Hepatocyte (in vitro differentiated cells): ENCODE data around the gene ATP23. TPM values are rescaled to one million over a fixed set of nuclear protein-coding genes. Genes with fewer than 3 reads are reported as not detected.

Experiments used
- DNase-seq: peaks from one replicate; pipeline ENCODE4 v3.0.0-alpha.2; 2016; ENCODE audit warnings: low spot score
- H2AFZ ChIP-seq: fragments of 200-600 bp; sonication (generic); 2 replicates; pipeline ENCODE4 v1.6.0; 2016; ENCODE audit warnings: antibody characterized with exemption, mild to moderate bottlenecking
- H3K27ac ChIP-seq: fragments of 200-600 bp; sonication (generic); 2 replicates; pipeline ENCODE4 v1.5.1; 2016; ENCODE audit warnings: mild to moderate bottlenecking
- H3K27me3 ChIP-seq: fragments of 200-600 bp; sonication (generic); 2 replicates; pipeline ENCODE4 v1.6.1; 2016
- H3K36me3 ChIP-seq: fragments of 200-600 bp; sonication (generic); replicated peaks from 2 replicates; pipeline ENCODE4 v1.5.1; 2016; ENCODE audit warnings: low read depth; ENCODE audit not compliant: insufficient read depth
- H3K4me1 ChIP-seq: fragments of 200-600 bp; sonication (generic); 2 replicates; pipeline ENCODE4 v1.5.1; 2016; ENCODE audit warnings: mild to moderate bottlenecking, moderate library complexity; ENCODE audit not compliant: insufficient read depth
- H3K4me2 ChIP-seq: fragments of 200-600 bp; sonication (generic); 2 replicates; pipeline ENCODE4 v1.6.0; 2016
- H3K4me3 ChIP-seq: fragments of 200-600 bp; sonication (generic); 2 replicates; pipeline ENCODE4 v1.5.1; 2016; ENCODE audit warnings: mild to moderate bottlenecking
- H3K79me2 ChIP-seq: fragments of 200-600 bp; sonication (generic); 2 replicates; pipeline ENCODE4 v1.6.0; 2017; ENCODE audit warnings: mild to moderate bottlenecking
- H3K9me2 ChIP-seq: fragments of 200-600 bp; sonication (generic); replicated peaks from 2 replicates; pipeline ENCODE4 v1.6.0; 2017; ENCODE audit warnings: mild to moderate bottlenecking; ENCODE audit not compliant: insufficient read depth
- H3K9me3 ChIP-seq: fragments of 200-600 bp; sonication (generic); 2 replicates; pipeline ENCODE4 v1.5.1; 2016; ENCODE audit warnings: low read depth, mild to moderate bottlenecking
- H4K20me1 ChIP-seq: fragments of 200-600 bp; sonication (generic); 2 replicates; pipeline ENCODE4 v1.6.0; 2016; ENCODE audit warnings: mild to moderate bottlenecking; ENCODE audit not compliant: insufficient read depth, poor library complexity, severe bottlenecking
- CTCF ChIP-seq: fragments of 200-600 bp; sonication (generic); IDR thresholded peaks from 2 replicates; pipeline ENCODE4 v1.5.1; 2016; ENCODE audit warnings: antibody characterized with exemption, mild to moderate bottlenecking; ENCODE audit not compliant: poor library complexity
- EZH2 ChIP-seq: fragments of 200-600 bp; sonication (generic); IDR thresholded peaks from 2 replicates; pipeline ENCODE4 v1.6.1; 2016; ENCODE audit warnings: antibody characterized with exemption, mild to moderate bottlenecking, borderline replicate concordance
- EZH2phosphoT487 ChIP-seq: fragments of 200-600 bp; sonication (generic); IDR thresholded peaks from one replicate; pipeline ENCODE4 v1.6.1; 2018; ENCODE audit warnings: antibody characterized with exemption, mild to moderate bottlenecking, low read depth, moderate library complexity; ENCODE audit not compliant: unreplicated experiment, severe bottlenecking
- WGBS: methylation state at CpG from one replicate; pipeline ENCODE4 v1.1.6; 2016; ENCODE audit warnings: low lambda C conversion rate; ENCODE audit errors: missing lambda C conversion rate; 5-methylcytosine and 5-hydroxymethylcytosine counted together
- polyA plus RNA-seq: library from polyadenylated mRNA; unstranded; fragments of >200 nt; fragmentation: Nextera tagmentation; extraction: Ambion mirVana; gene quantifications from 2 replicates; pipeline ENCODE4 v1.2.1, GENCODE V29; 2016
- total RNA-seq: library from RNA; depleted of rRNA; stranded (reverse); fragments of >200 nt; gene quantifications from 2 replicates; pipeline ENCODE4 v1.2.3, GENCODE V29; 2014

The ATP23 gene
- total and polyA plus RNA-seq, 2 experiments from 2014 or later: 6.3 to 13.7 TPM

GRCh38 chr12:57899010-57899662 lies 42.2 kb upstream of the ATP23 start:
- Histone ChIP-seq H3K4me1 (peaks cover 53% of the 10 kb centered on the region), H4K20me1 (no peaks in the 10 kb centered on the region), H3K4me3 (no peak overlapping the region), H3K79me2 (peaks cover 15% of the 10 kb centered on the region), H2AFZ (no peak overlapping the region), H3K4me2 (no peak overlapping the region), H3K36me3 (no peaks in the 10 kb centered on the region), H3K9me3 (no peaks in the 10 kb centered on the region), H3K27me3 (no peaks in the 10 kb centered on the region), H3K9me2 (no peaks in the 10 kb centered on the region), H3K27ac (peak overlapping the region; percentile 86)
- WGBS: 73% methylated on average over 10 of the region's 10 CpGs
- DNase-seq: no peak
- no peak for TF ChIP-seq EZH2
- TF ChIP-seq EZH2phosphoT487: no peak

- Histone ChIP-seq H3K4me2 (peak overlapping the region; percentile 10), H2AFZ (no peak overlapping the region), H3K4me1 (peaks cover 21% of the 10 kb centered on the region), H3K27me3 (no peaks in the 10 kb centered on the region), H3K36me3 (no peaks in the 10 kb centered on the region), H3K4me3 (no peak overlapping the region), H3K9me3 (no peaks in the 10 kb centered on the region), H3K79me2 (peaks cover 8% of the 10 kb centered on the region), H3K9me2 (no peaks in the 10 kb centered on the region), H4K20me1 (no peaks in the 10 kb centered on the region), H3K27ac (no peak overlapping the region)
- TF ChIP-seq CTCF (no peak), EZH2phosphoT487 (no peak), EZH2 (no peak)
- no peak for DNase-seq
- WGBS: 52% methylated on average over 3 of the region's 3 CpGs
These were observed 38.8 kb upstream of the ATP23 start for GRCh38 chr12:57902478-57902969.

GRCh38 chr12:57904426-57904825 lies 36.9 kb upstream of the ATP23 start:
- DNase-seq: no peak
- TF ChIP-seq CTCF: no peak
- TF ChIP-seq EZH2phosphoT487: no peak
- TF ChIP-seq EZH2: no peak
- H3K4me3 ChIP-seq: no peak overlapping the region
- no peaks in the 10 kb centered on the region for H3K79me2 ChIP-seq
- peaks cover 2% of the 10 kb centered on the region for H3K4me1 ChIP-seq
- no peaks in the 10 kb centered on the region for H4K20me1 ChIP-seq
- H3K9me2 ChIP-seq: no peaks in the 10 kb centered on the region
- H3K27me3 ChIP-seq: no peaks in the 10 kb centered on the region
- H2AFZ ChIP-seq: no peak overlapping the region
- H3K9me3 ChIP-seq: no peaks in the 10 kb centered on the region
- no peaks in the 10 kb centered on the region for H3K36me3 ChIP-seq
- no peak overlapping the region for H3K4me2 ChIP-seq
- H3K27ac ChIP-seq: no peak overlapping the region
- WGBS: 89% methylated on average over 4 of the region's 4 CpGs

GRCh38 chr12:57904848-57905811 lies 36.2 kb upstream of the ATP23 start:
- H3K4me1 ChIP-seq: no peaks in the 10 kb centered on the region
- H3K4me2 ChIP-seq: peak overlapping the region; percentile 59
- no peaks in the 10 kb centered on the region for H3K79me2 ChIP-seq
- DNase-seq: peak; percentile 94
- H3K9me3 ChIP-seq: no peaks in the 10 kb centered on the region
- WGBS: 49% methylated on average over 26 of the region's 26 CpGs
- no peak overlapping the region for H3K27ac ChIP-seq
- no peaks in the 10 kb centered on the region for H3K27me3 ChIP-seq
- H3K36me3 ChIP-seq: no peaks in the 10 kb centered on the region
- no peak overlapping the region for H3K4me3 ChIP-seq
- peak overlapping the region; percentile 37 for H2AFZ ChIP-seq
- no peaks in the 10 kb centered on the region for H4K20me1 ChIP-seq
- no peak for TF ChIP-seq EZH2
- peak; percentile 100 for TF ChIP-seq CTCF
- H3K9me2 ChIP-seq: no peaks in the 10 kb centered on the region
